Hindlimb muscle (tissue), 1 donor: ENCODE data around the gene SLC37A1. TPM values are rescaled to one million over a fixed set of nuclear protein-coding genes. Genes with fewer than 3 reads are reported as not detected.

Experiments used
- DNase-seq: peaks from one replicate; pipeline ENCODE4 v3.0.0-alpha.2; 2013
- polyA plus RNA-seq: library from polyadenylated mRNA; unstranded; fragments of 120-200 nt; gene quantifications from one replicate; pipeline ENCODE4 v1.2.1, GENCODE V29; 2013; ENCODE audit not compliant: insufficient read length

Gene SLC37A1
- polyA plus RNA-seq, 1 donor, result 2.5 TPM

DNA sequence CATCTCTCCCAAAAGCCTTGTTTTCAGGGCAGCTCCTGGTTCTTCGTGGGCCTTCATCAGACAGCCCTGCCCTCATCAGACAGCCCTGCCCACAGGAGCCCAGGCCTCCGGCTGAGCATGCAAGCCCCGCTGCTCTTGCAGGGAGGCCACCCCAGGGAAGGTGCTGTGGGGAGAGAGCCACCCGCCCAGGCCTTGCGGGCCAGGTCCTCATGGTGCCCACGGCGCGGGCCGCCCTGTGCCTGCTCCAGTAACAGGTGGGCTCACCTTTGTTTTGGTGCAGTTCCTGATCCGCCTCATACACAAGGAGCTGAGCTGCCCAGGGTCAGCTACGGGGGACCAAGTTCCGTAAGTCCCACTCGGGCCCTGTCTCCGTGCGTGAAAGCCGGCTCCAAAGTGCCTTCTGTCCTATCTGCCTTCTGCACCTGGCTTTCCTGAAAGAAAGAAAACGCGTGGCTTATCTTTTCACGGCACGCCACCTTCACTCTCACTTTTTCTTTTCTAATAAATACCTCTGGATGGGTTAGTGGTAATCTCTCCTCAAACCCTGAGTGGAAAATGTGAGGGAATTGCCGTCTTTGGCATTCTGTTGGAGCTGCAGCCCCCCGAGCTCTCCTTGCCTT is 65.9 kb downstream of the SLC37A1 start:
- no peak for DNase-seq

DNA sequence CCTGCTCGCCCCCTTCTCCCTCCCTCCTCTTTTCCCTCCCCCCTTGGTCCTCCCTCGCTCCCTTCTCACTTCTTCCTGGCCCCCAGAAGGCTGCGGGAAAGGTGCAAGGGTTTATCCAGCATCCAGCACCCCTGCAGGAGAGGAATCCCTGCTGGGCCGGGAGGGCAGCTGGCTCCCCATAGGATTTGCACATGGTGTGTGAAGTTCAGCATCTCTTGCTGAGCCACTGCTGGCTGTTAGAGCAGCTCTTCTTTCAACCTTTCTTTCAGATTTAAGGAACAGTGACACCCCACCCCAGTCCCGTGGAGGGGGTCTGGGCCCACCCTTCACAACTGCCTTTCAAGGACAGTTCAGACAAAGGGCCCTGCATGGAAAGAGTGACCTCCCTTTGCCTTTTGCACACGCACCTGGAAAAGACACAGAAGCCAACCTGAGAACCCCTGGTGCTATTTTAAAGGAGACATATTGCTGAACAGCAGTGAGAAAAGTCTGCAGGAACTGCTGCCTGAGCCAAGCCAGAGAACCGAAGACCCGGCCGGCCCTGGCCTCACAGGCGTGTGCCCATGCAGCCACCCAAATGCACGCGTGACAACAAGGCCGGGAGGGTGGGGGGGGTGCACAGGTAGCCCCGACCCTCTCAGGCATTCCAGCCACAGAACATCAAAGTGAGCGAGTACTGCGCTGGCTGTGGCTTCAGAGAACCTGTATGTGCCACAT is 66.6 kb downstream of the SLC37A1 start:
- DNase-seq, result no peak

DNA sequence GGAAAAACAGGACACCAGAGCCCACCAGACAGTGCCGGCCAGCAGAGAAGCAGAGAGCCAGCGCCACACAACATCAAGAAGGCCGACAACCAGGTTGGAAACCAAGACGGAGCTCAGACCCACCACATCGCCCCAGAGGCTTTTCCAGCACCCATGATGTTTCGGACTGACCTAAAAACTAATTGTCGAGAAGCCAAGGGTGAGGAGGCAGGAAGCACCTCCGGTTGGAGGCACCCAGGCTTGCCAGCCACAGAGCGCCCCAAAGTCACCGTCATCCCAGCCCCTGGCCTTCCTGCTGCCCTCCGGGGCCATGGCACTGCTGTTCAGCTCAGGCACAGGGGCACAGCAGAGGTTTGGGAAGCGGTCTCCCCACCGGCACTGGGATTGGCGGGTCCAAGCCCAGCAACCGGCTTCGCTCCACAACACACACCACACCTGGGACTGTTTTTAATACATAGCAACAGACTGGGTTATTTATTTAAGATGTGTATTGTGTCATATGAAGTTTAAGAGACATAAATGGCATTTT is 67.2 kb downstream of the SLC37A1 start:
- no peak for DNase-seq

DNA sequence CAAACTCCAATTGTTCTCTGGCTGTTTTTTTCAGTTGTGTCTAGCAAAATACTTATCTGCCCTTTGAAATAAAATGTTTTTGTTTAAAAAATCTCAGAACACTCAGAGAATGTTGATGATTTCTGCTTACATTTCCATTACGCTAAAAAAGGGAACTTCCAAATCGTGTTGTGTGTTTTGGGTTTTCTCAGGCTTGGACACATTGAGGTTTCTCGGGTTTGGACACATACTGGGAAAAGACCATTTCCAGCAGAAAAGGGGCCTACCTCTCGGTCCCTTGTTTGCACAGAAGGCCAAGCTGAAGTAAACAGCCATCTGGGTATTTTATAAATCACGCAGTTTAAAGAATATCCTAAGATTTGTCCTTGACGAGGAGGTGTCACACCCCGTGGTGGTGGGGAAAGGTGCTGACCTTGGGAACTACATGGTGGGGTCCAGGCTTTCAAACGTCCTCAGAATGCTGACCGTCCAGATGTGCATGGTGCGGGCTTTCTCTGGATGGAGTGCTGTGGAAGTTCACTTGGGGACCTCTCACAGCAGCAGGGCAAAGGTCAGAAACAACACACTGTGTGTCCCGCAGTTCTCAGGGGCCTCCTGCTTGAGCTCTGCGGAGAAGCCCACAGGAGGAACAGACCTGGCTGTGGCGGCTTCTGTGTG is 67.8 kb downstream of the SLC37A1 start:
- DNase-seq, result no peak

DNA sequence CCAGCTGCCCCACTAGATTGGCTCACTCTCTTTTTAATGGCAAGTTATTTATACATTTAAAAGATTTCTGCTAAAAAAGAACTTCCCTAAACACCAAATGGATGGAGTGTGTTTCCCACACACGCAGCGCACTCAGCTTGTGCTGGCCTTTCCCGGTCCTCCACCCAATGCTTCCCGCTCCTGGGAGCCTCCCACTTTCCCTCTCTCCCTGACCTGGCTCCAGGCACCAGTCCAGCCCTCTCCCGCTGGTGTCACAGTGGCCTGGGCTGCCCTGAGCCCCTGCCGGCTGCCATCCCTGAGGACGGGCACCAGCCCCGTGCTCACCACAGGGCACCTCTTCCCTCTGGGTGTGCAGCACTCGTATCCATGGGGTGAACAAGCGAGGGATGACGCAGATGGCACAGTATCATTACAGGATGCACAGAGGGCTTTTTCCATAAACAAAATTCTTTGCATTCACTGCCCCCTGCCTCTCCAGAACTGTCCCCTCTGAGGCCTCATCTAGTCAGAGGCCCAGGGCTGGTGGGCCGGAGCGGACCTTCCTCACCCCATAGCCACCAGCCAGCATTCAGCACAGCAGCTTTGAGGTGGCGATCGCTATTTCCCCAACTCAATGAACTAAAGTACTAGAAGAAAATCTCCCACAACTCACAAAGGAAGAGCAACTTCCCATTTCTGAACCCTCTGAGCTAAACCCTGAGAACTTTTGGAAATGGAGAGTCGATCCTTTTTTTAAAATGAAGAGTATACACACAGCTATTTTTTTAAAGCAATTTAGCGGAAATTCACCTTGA is 68.5 kb downstream of the SLC37A1 start:
- no peak for DNase-seq

DNA sequence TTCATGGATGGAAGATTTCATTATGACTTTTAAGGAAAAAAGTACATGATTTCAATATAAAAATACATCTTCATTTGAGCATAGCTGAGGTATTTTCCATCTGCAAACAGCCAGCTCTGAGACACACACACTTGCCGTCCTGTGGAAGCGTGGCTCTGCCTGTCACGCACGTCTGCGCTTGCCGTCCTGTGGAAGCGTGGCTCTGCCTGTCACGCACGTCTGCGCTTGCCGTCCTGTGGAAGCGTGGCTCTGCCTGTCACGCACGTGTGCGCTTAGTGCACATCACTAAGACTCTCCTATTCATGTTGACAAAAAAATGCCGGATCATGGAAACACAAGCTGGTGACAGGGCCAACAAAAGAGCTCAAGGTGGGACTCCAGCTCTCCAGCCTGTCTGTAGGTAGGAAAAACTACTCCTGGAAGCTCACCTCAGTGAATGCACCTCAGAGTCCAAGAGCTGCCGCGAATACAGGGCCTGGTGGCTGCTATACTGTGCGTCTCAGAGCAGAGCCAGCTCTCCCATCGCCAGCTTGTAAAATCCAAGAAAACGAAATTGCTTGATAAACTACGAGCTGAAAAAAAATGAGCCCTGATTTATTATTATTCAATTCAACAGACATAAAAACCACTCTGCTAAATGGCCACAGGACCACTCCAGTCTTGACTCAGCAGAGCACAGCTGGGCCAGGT is 69.3 kb downstream of the SLC37A1 start:
- DNase-seq, result no peak

DNA sequence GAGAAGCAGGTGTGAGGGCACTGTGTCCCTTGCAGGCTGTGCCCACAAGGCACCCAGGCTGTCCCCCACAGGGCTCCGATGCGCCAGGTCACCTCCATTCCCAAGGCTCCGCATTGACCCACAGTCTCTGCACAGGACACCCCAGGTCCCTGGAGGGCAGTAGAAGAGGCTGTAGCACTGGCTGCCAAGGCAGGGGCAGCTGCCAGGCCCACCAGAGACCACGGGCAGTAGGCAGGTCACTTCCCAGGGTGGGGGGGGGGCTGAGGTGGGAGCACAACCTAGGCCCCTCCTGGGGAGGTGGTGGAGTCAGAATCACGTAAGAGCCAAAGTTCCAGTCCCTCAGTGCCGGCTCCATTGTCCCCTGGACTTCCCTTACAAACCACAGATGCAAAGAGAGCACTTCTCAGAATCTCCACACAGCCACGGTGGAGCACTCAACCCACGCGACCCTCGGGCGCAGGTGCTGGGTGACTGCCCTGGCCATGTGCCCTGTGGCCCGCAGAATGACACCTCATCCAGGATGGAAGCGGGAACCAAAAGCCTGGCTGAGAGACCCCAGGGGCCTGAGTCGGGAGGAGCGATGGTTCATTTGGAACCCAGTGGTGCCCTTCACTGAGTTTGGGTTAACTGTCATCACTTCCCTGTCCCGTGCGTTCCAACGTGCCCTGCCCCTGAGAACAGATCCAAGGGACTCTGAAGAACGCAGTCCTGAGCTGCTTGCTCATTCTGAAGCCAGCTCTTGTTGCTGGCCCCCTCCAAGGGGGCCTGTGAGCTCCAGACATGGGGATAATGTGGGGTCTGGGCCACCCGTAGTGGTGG is 70.0 kb downstream of the SLC37A1 start:
- DNase-seq, result no peak

DNA sequence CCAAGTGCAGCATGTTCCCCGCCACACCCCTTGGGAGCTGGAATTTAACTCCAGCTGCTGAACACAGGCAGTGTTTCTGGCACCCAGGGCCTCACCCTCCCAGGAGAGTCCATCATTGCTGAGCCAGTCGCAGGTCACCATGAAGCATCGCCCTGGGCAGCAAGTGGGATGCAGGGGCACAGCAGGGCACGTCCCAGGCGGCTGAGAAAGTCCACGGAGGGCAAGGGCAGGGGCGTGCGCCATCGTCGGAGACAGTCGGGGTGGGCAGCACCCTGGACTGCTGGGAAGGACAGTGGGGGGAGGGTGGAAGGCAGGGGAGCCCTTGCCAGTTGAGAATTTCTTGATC is 70.6 kb downstream of the SLC37A1 start:
- DNase-seq, result no peak

DNA sequence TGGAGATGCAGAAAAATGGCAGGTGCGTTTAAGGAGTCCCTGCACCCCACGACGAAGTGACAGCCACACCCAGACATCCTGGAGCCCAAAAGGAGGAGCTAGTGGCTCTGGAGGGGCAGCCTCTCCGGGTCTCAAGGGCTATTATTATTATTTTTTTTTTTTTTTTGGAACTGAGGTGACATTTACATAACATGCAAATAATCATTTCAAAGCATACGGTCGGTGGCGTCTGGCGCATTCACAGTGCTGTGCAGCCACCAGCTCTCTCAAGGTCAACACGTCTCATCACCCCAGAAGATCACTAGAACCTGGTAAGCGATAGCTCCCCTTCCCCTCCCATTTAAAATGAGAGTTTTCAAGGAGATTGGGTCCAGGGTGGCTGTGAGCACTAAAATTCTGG is 72.2 kb downstream of the SLC37A1 start:
- no peak for DNase-seq

DNA sequence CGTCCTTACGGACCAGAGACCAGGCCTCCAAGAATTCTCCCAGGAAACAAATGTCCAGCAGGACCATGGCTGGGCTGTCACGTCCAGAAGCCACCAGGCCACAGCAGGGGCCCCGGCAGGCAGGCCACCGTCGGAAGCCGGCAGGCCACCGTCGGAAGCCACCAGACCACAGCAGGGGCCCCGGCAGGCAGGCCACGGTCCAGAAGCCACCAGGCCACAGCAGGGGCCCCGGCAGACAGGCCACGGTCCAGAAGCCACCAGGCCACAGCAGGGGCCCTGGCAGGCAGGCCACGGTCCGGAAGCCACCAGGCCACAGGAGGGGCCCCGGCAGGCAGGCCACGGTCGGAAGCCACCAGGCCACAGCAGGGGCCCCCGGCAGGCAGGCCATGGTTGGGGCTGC is 72.8 kb downstream of the SLC37A1 start:
- no peak for DNase-seq

DNA sequence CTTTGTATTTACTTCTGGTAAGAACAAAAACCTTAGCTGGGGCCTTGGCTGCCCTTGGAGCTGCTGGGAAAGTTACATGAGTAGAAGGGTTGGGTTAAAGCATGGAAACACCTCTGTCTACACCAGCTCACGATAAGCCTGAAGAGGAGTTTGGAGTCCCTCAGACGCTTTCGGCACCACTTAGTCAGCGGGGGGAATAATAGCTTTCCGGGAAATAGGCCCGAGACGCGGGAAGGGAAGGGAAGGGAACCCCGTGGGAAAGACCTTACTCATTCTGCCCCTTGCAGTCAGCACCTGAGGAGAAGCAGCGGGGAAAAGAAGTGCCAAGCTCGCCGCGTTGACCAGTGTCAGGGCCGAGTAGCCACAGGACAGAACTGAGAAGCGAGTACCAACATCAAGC is 73.4 kb downstream of the SLC37A1 start:
- no peak for DNase-seq

DNA sequence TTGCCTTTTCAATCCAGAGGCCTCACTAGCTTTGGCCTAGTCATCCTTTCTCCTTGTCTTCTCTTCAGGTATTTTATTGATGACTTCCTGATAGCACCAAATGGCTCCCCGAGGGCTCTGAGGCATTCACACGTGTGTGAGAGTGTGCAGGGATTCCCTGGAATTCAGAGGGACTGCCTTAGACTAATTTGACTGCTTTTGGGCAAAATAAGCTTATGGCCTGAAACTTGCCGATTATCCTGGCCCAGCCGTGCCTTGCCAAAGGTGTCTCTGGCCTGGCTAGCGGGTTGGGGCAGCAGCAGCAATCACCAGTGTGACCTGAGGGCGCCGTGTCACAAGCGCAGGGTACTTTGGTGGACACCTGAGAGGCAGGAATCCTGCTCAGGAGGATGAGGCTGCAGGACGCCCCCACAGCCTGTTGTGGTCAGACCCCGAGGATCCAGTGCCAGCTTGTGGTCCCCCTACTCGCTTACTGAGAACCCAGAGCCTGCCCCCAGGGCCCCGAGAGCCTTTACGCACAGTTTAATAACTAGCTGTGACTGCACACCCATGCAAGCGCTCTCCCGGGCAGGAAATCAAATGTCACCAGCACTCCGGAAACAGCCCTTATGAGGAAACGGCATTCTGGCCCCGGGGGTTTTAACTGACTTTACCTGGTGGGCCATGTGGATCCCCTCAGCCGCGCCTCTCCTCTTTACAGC is 76.9 kb downstream of the SLC37A1 start:
- no peak for DNase-seq

DNA sequence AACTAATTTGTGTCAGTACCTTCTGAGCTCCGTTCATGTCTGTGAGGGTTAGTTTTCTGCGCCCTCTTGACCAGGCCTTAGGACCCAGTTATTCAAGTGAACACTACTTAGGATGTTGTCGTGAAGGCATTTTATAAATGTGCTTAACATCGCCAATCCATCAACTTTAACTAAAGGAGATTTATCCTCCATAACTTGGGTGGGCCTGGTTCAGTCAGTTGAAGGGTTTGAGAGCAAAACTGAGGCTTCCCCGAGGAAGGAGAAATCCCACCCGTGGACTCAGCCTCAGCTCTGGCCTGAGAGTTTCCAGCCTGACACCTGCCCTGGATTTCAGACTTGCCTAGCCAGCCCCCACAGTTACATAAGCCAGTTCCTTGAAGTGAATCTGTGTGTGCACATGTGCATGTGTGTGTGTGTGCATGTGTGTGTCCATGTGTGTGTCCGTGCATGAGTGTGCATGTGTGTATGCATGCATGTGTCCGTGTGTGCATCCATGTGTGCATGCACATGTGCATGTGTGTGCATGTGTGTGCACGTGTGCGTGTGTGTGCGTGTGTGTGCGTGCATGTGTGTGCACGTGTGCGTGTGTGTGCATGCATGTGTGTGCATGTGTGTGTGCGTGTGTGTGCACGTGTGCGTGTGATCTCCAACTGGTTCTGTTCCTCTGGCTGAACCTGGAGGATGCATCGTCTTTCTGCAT is 77.7 kb downstream of the SLC37A1 start:
- no peak for DNase-seq

DNA sequence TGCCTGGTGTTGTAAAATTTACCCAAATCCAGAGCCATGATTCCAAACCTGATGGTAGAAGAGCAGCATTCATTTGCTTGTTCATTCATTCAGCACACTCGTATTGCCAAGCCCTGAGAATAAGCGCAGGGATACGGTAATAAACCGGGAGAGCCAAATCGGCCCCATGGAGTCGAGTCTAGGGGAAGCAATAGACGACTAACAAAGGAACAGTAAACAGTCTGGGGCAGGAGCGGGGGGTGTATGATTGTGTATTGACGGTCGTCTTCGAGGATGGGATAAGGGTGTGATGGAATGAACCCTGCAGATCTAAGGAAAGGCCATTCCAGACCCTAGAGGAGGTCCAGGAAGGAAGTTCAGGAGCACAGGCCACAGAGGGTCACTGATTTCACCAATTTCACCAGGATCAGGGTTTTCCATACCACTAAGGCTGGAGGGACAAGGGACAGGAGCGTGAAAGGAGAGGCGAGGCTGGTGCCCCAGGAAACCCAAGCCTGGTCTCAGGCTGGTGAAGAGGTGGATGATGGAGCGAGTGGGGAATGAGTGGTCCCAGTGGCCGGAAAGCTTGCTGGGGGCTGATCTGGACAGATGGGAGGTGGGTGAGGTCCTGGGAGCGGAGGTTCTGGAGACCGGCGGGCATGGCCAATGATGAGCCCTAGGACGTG is 78.6 kb downstream of the SLC37A1 start:
- no peak for DNase-seq

DNA sequence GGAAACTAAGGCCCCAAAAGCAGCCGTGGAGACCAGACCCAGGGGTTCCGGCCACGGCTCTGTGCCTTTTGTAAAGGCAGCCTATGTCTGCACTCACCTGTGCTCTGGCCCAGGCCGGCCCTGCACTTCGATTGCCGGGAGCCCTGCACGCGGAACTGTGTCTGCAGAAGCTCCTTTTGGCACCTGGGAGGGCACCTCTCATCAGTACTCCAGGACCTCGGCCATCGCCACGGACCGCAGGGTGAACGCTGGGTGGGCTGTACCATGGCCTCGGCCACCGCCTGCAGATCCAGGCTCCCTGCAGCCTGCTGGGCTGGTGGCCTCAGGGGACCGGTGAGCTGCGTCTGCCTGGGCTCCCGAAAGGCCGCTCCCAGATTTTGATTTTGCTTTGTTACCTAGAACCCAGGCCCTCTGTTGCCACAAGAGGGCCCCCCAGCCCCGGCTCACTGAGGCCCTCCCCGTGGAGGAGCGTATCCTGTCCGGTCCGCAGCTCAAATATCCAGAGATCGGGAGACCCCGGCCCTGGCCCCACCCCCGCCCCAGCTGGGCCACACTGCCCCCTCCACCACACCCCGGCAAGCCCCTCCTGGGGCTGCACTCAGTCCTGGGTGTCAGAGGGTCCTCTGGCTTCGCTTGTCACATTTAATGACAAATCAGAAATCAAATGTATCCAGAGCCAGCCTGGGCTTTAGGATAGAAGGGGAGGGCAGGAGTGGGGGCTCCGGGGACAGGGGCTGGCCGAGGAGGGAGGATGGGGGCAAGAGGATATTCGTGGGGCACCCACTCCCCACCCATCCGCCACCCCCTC is 79.6 kb downstream of the SLC37A1 start:
- DNase-seq, result peak; percentile 78

DNA sequence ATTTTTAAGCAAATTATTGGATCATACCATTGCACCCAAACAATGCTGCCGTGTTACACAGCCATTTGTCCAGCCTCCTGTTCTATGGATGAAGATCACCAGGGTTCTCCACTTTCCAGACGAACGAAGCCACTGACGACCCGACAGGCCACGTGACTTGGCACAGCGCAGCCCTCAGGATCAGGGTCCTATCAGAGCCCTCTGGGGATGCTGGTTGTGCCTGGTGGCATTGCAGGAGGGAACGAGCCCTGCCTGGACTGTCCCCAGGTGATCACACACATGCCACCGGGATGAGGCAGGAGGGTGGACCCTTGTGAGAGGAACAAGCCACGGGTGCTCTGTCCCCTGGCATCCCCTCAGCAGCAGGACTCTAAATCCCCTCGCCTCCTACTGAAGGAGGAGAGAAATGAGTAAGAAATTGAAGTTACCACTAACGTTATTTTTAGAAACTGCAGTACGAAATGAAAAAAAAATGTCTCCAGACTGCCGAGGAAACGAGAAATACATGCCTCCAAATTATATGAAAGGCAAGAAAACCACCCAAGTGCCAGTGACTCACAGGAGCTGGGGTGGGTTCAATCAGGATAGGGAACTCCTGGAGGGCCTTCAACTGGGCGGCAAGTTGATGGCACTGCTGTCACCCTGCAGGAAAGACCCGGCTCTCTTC is 81.1 kb downstream of the SLC37A1 start:
- DNase-seq, result no peak

DNA sequence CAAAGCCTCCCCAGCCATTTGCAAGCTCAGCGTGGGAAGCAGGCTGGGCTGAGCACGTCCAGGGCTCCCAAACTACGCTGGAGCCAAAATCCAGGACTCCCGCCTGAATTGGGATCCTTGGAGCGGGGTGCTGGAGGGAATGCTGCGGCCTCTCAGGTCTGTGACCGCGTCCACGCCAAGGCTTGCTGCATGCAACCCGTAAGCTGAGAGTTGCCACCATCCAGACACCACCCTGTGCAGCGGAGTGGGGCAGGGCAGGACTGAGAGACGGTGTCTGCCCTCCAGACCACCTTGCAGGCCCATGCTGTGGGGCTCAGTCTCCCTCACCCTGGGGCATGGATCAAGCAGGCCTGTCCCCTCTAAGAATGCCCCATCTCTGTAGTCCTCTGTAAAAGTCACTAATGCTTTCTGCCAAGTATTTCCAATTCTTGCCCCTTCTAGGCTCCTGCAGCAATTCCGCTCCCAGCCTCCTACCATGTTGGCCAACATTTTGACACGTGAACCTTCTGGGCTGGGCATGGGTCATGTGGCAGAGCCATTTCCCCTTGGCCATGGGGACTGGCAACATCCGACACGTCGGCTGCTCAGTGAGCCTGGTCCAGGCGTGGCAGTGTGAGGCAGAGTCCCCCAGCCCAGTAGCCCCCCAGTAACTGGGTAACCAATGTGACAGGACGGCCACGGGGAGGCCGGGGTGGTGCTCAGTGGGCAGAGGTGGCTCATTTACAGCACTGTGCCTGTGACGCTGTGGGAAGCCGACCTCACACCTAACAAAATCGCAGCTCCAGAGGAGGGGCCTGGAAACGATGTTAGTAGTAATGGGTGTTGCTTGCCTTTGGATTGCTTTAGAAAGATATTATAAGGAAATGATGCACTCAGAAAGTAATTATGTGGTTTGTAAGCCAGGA is 81.9 kb downstream of the SLC37A1 start:
- no peak for DNase-seq
